CD4-positive, CD25-positive, alpha-beta regulatory T cell (primary cell): Measurements from ENCODE around the gene BRSK2. TPM values are rescaled to one million over a fixed set of nuclear protein-coding genes. Genes with fewer than 3 reads are reported as not detected.
"Not testable (repeated sequence)": the region's sequence is repeated elsewhere in the genome, so short reads cannot be mapped to it uniquely, and the experiment has no call there.

Source experiments
- ATAC-seq, 2 donors: fragments of 150-1000 bp; cut with Tn5 transposase; one replicate each; pipeline ENCODE4 v1.10.0; 2021; ENCODE audit warnings: low read depth in 2 of 2, moderate number of reproducible peaks in 2 of 2, moderate library complexity in 1 of 2
- DNase-seq, 3 donors: peaks; one replicate each; pipeline versions ENCODE4 v3.0.0 to v3.0.0-alpha.2; 2012 to 2022; ENCODE audit warnings: mixed read lengths in 1 of 3
- H3K27ac ChIP-seq: one replicate; pipeline ENCODE4 v1.7.0; 2013; ENCODE audit warnings: mild to moderate bottlenecking, low read length; ENCODE audit not compliant: insufficient read depth, poor library complexity, severe bottlenecking
- H3K27me3 ChIP-seq: one replicate; pipeline ENCODE4 v1.7.0; 2013; ENCODE audit warnings: low read length; ENCODE audit not compliant: control insufficient read depth, insufficient read depth
- H3K36me3 ChIP-seq: one replicate; pipeline ENCODE4 v1.7.0; 2013; ENCODE audit warnings: mild to moderate bottlenecking, low read length, moderate library complexity; ENCODE audit not compliant: control insufficient read depth, insufficient read depth
- H3K4me1 ChIP-seq: 2 replicates; pipeline ENCODE4 v1.7.0; 2013; ENCODE audit warnings: mild to moderate bottlenecking, low read length; ENCODE audit not compliant: insufficient read depth, control insufficient read depth, poor library complexity, severe bottlenecking
- H3K4me3 ChIP-seq: one replicate; pipeline ENCODE4 v1.7.0; 2013; ENCODE audit warnings: low read depth, mild to moderate bottlenecking, low read length, moderate library complexity
- H3K9me3 ChIP-seq, 2 experiments: 1 replicate in 1 of 2; 2 replicates in 1 of 2; pipeline ENCODE4 v1.7.0; 2013; ENCODE audit warnings: low read length in 2 of 2, mild to moderate bottlenecking in 1 of 2, moderate library complexity in 1 of 2; ENCODE audit not compliant: control insufficient read depth in 2 of 2
- H3K27ac Mint-ChIP-seq, 3 donors: one replicate each; pipeline ENCODE4 v1.8.0; 2020 to 2022; ENCODE audit warnings: mild to moderate bottlenecking in 3 of 3, mixed read lengths in 3 of 3, moderate library complexity in 2 of 3
- H3K27me3 Mint-ChIP-seq: one replicate; pipeline ENCODE4 v1.8.0; 2022; ENCODE audit warnings: mild to moderate bottlenecking, mixed read lengths
- H3K36me3 Mint-ChIP-seq: one replicate; pipeline ENCODE4 v1.8.0; 2020; ENCODE audit warnings: mixed read lengths
- H3K4me1 Mint-ChIP-seq, 4 donors: one replicate each; pipeline ENCODE4 v1.8.0; 2020 to 2022; ENCODE audit warnings: mixed read lengths in 4 of 4, mild to moderate bottlenecking in 1 of 4
- H3K4me3 Mint-ChIP-seq, 4 donors: one replicate each; pipeline ENCODE4 v1.8.0; 2020 to 2022; ENCODE audit warnings: mild to moderate bottlenecking in 4 of 4, mixed read lengths in 4 of 4, moderate library complexity in 3 of 4
- H3K9me3 Mint-ChIP-seq, 7 donors: one replicate each; pipeline ENCODE4 v1.8.0; 2020 to 2022; ENCODE audit warnings: mixed read lengths in 7 of 7, mild to moderate bottlenecking in 3 of 7, moderate library complexity in 2 of 7
- polyA plus RNA-seq, 4 donors: library from polyadenylated mRNA; unstranded; fragments of 300-500 nt; fragmentation: Illumina TruSeq; gene quantifications; one replicate each; pipeline ENCODE4 v1.2.3, GENCODE V29; 2021
- total RNA-seq: library from RNA; stranded (reverse); gene quantifications from one replicate; pipeline ENCODE4 v1.2.3, GENCODE V29; 2022

Gene BRSK2
- total and polyA plus RNA-seq, 5 donors from 2014 or later = 0.07 to 0.42 (median 0.08) TPM; not detected in 1

DNA sequence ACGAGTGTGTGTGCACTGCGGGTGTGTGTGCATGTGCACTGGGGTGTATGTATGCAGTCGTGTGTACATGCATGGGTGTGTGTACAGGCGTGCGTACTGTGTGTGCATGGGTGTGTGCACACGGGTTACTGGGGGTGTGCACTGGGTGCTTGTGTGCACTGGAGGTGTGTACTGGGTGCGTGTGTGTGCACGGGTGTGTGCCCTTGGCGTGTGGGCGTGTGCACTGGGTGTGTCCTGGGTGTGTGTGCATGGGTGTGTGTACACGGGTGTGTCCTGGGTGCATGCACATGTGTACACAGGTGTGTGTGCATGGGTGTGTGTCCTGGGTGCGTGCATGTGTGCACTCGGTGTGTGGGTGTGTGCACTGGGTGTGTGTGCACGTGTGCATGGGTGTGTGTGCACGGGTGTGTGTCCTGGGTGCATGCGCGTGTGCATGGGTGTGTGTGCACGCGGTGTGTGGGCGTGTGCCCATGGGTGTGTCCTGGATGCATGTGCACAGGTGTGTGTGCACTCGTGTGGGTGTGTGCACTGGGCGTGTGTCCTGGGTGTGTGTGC, 39.1 kb downstream of the BRSK2 start:
- no peak overlapping the region for H3K27ac Mint-ChIP-seq
- Histone ChIP-seq H3K36me3 (no peaks in the 10 kb centered on the region), H3K27ac (no peak overlapping the region), H3K4me3 (no peak overlapping the region), H3K4me1 (no peaks in the 10 kb centered on the region), H3K9me3 (no peaks in the 10 kb centered on the region), H3K27me3 (no peaks in the 10 kb centered on the region)
- no peak overlapping the region for H3K4me3 Mint-ChIP-seq
- DNase-seq (no peak), ATAC-seq (peak in 1 of 2 donors; percentile 22)
- H3K36me3 Mint-ChIP-seq = no peaks in the 10 kb centered on the region
- H3K9me3 Mint-ChIP-seq = peaks cover 0 to 1% (median 0%) of the 10 kb centered on the region in 7 donors
- no peaks in the 10 kb centered on the region for H3K4me1 Mint-ChIP-seq
- H3K27me3 Mint-ChIP-seq = no peaks in the 10 kb centered on the region

DNA sequence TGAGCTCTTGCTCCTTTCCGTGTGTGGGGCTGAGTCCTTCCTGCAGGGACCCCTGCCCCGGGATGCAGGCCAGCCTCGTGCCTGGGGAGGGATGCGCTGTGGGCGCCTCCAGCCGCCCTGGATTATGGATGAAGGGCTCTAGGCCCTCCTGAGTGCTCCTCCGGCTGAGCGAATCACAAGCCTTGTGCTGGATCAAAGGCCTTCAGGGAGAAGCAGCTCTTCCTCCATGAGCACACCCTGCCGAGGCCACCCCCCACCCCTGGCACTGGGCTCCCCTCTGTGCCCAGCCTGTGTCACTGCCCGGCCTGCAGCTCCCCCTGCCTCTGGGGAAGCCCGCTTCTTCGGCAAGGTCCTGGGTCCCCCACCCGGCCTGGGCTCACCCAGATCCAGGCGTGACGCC, 43.8 kb downstream of the BRSK2 start:
- no peak overlapping the region for H3K4me3 Mint-ChIP-seq
- H3K9me3 ChIP-seq = no peaks in the 10 kb centered on the region
- H3K36me3 ChIP-seq = no peaks in the 10 kb centered on the region
- no peak for DNase-seq
- H3K4me3 ChIP-seq = no peak overlapping the region
- H3K4me1 Mint-ChIP-seq = peaks cover 0 to 2% (median 0%) of the 10 kb centered on the region in 4 donors
- no peaks in the 10 kb centered on the region for H3K27me3 ChIP-seq
- H3K27me3 Mint-ChIP-seq = no peaks in the 10 kb centered on the region
- H3K27ac Mint-ChIP-seq = no peak overlapping the region
- H3K36me3 Mint-ChIP-seq = no peaks in the 10 kb centered on the region
- no peaks in the 10 kb centered on the region for H3K4me1 ChIP-seq
- H3K27ac ChIP-seq = no peak overlapping the region
- peaks cover 0 to 1% (median 0%) of the 10 kb centered on the region in 7 donors for H3K9me3 Mint-ChIP-seq
- ATAC-seq = no peak

DNA sequence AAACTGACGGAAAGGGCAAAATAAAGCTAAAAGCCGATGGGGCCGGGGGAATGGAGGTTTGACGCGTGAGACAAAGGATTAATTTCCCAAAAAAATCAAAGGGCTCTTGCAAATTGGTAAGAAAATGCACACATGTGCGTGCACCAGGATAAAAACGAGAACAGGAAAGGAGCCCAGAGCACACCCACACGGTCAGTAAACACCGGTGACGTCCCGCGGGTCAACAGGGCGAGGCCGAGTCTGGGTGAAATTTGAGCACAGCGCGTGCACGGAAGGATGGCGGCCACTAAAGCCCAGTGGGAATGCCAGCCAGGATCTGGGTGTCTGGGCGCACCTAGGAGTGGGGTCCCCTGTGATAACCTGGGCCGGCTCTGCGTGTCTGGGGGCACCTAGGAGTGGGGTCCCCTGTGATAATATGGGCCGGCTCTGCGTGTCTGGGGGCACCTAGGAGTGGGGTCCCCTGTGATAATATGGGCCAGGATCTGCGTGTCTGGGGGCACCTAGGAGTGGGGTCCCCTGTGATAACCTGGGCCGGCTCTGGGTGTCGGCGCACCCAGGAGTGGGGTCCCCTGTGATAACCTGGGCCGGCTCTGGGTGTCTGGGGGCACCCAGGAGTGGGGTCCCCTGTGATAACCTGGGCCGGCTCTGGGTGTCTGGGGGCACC, 44.4 kb downstream of the BRSK2 start:
- no peak overlapping the region for H3K27ac Mint-ChIP-seq
- no peaks in the 10 kb centered on the region for H3K27me3 Mint-ChIP-seq
- peaks cover 0 to 1% (median 0%) of the 10 kb centered on the region in 7 donors for H3K9me3 Mint-ChIP-seq
- Histone ChIP-seq H3K4me1 (no peaks in the 10 kb centered on the region), H3K27ac (no peak overlapping the region), H3K36me3 (no peaks in the 10 kb centered on the region), H3K4me3 (no peak overlapping the region), H3K27me3 (no peaks in the 10 kb centered on the region), H3K9me3 (no peaks in the 10 kb centered on the region)
- H3K36me3 Mint-ChIP-seq = no peaks in the 10 kb centered on the region
- no peak for ATAC-seq
- DNase-seq = no peak
- peaks cover 0 to 2% (median 0%) of the 10 kb centered on the region in 4 donors for H3K4me1 Mint-ChIP-seq
- H3K4me3 Mint-ChIP-seq = no peak overlapping the region

DNA sequence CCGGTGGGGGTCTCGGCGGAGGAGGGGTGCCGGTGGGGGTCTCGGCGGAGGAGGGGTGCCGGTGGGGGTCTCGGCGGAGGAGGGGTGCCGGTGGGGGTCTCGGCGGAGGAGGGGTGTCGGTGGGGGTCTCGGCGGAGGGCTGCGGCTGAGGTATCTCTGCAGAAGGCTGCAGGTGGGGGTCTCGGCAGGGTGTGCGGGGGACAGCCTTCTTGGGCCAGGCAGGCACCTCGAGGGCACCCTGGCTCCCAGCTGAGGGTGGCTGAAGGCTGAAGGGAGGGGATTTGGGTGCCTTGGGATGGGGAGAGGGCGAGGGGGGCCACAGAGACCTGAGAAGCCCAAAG, 45.7 kb downstream of the BRSK2 start:
- not testable (repeated sequence) for H3K9me3 Mint-ChIP-seq, H3K27me3 Mint-ChIP-seq, H3K36me3 ChIP-seq, ATAC-seq, H3K27ac Mint-ChIP-seq, H3K36me3 Mint-ChIP-seq, DNase-seq, H3K27me3 ChIP-seq, H3K4me3 ChIP-seq, H3K4me1 Mint-ChIP-seq, H3K27ac ChIP-seq, H3K4me3 Mint-ChIP-seq, H3K4me1 ChIP-seq, H3K9me3 ChIP-seq

DNA sequence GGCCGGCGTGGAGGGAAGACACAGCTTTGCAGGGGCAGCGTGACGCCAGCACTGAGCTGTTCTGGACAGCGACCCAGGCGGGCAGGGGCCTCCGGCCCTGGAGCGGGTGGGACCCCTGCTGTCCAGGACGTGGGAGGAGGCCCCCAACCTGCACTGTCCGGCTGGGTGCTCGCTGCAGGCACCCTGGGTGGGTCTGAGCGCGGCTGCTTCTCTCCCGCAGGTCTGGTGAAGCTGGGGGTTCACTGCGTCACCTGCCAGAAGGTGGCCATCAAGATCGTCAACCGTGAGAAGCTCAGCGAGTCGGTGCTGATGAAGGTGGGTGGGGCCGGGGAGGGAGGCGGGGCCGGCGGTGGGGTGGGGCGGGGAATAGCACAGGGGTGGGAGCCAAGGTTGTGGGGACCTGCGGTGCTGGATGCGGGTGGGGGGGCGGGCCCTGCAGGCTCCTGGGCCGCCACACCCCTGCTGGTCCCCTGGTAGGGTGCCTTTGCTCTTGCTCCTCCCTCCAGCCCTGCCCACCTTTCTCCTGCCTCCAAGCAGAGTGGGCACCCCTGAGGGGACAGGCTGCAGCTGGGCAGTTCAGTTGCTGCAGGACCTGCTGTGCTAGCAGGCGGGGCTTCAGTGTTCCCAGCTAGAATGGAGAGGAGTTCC, 46.2 kb downstream of the BRSK2 start:
- Histone ChIP-seq H3K4me1 (no peaks in the 10 kb centered on the region), H3K27ac (no peak overlapping the region), H3K27me3 (no peaks in the 10 kb centered on the region), H3K4me3 (no peak overlapping the region), H3K9me3 (no peaks in the 10 kb centered on the region), H3K36me3 (no peaks in the 10 kb centered on the region)
- peaks cover 0 to 2% (median 0%) of the 10 kb centered on the region in 4 donors for H3K4me1 Mint-ChIP-seq
- no peaks in the 10 kb centered on the region for H3K27me3 Mint-ChIP-seq
- H3K4me3 Mint-ChIP-seq = no peak overlapping the region
- no peaks in the 10 kb centered on the region for H3K9me3 Mint-ChIP-seq
- DNase-seq = no peak
- peak in 1 of 2 donors; percentile 17 for ATAC-seq
- no peaks in the 10 kb centered on the region for H3K36me3 Mint-ChIP-seq
- H3K27ac Mint-ChIP-seq = no peak overlapping the region

DNA sequence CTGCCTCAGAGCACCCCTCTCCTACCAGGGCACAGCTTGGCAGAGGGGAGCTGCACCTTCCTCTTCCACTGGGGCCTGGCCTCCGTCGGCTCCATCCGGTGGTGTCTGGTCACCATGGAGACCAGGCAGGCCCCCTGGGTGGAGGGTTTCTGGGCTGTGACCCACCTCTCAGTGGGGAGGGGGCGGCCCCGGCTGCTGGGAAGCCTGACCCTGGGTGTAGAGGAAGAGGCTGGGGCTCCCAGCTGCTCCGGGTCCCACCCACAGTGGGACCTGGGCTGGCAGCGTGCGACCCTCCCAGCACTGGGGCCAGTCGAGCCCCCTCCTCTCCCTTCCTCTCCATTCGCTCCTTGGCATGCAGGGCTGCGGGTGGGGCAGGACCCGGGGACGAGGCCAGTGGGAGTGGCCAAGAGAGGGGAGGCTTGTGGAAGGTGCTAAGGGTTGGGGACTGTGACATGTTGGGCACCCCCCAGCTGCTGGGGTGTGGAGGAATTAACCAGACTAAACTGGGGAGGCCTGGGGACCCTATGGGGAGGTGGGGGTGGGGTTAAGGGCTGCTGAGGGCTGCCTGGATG, 46.8 kb downstream of the BRSK2 start:
- Histone ChIP-seq H3K9me3 (no peaks in the 10 kb centered on the region), H3K4me3 (no peak overlapping the region), H3K4me1 (no peaks in the 10 kb centered on the region), H3K36me3 (no peaks in the 10 kb centered on the region), H3K27ac (no peak overlapping the region), H3K27me3 (no peaks in the 10 kb centered on the region)
- Mint-ChIP-seq H3K36me3 (no peaks in the 10 kb centered on the region), H3K27me3 (no peaks in the 10 kb centered on the region), H3K4me1 (peaks cover 0 to 2% (median 0%) of the 10 kb centered on the region in 4 donors), H3K9me3 (no peaks in the 10 kb centered on the region), H3K4me3 (no peak overlapping the region), H3K27ac (no peak overlapping the region)
- DNase-seq (no peak), ATAC-seq (no peak)

DNA sequence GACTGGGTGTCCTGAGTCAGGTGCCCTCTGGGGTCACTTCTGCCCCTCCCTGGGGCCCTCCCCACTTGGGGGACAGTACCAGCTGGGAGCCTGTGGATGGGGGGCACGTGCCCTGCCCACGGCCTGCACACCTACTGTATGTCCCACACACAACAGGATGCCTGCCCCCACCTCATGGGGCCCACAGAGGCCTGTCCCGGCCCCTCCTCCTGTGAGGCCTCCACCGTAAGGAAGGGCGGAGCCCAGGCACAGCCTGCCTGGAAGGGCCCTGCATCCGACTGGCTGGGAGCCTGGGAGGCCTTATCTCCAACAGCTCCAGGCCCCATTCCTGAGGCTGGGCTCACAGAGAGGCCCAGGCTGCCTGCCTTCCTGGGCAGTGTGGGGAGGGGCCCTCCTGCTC, 47.8 kb downstream of the BRSK2 start:
- no peak overlapping the region for H3K4me3 ChIP-seq
- H3K36me3 ChIP-seq = no peaks in the 10 kb centered on the region
- Mint-ChIP-seq H3K4me3 (no peak overlapping the region), H3K27me3 (no peaks in the 10 kb centered on the region), H3K27ac (no peak overlapping the region), H3K9me3 (no peaks in the 10 kb centered on the region), H3K4me1 (peaks cover 0 to 2% (median 0%) of the 10 kb centered on the region in 4 donors), H3K36me3 (no peaks in the 10 kb centered on the region)
- H3K4me1 ChIP-seq = no peaks in the 10 kb centered on the region
- DNase-seq (no peak), ATAC-seq (no peak)
- H3K9me3 ChIP-seq = no peaks in the 10 kb centered on the region
- H3K27me3 ChIP-seq = no peaks in the 10 kb centered on the region
- H3K27ac ChIP-seq = no peak overlapping the region
